ENCODE results near the gene TPM2. TPM values are rescaled to one million over a fixed set of nuclear protein-coding genes. Genes with fewer than 3 reads are reported as not detected.

Gene TPM2
- total and polyA plus RNA-seq, 2 donors from 2014 or later: 218 to 287 TPM

GRCh38 chr9:35686222-35687203 lies 3.2 kb downstream of the TPM2 start:
- Histone ChIP-seq H3K36me3 (ENCODE audit: control insufficient read depth in 2 of 3, insufficient read depth in 3 of 3, low read length in 3 of 3) (peaks cover 0 to 2% (median 0%) of the 10 kb centered on the region in 3 donors), H3K27me3 (ENCODE audit: control insufficient read depth, insufficient read depth, low read length) (no peaks in the 10 kb centered on the region), H3K4me3 (ENCODE audit: low read length in 3 of 3) (peak overlapping the region in 1 of 3 donors; percentile 25), H3K4me1 (ENCODE audit: control insufficient read depth in 2 of 3, insufficient read depth in 2 of 3, low read depth in 1 of 3, low read length in 3 of 3) (peaks cover 0 to 6% (median 0%) of the 10 kb centered on the region in 3 donors), H3K9ac (ENCODE audit: low read length in 3 of 3) (peak overlapping the region in 1 of 3 donors; percentile 19), H3K27ac (ENCODE audit: low read depth in 2 of 2, low read length in 2 of 2) (no peak overlapping the region), H3K9me3 (ENCODE audit: control insufficient read depth in 2 of 3, insufficient read depth in 1 of 3, low read length in 3 of 3) (no peaks in the 10 kb centered on the region)
- intact Hi-C loops (cut with DNase I): no loop called here
- no peak for FAIRE-seq
- DNase-seq: peak in 3 of 5 donors; percentile 19 to 44 (median 39)
- no peak for TF ChIP-seq CTCF (IDR thresholded peaks at IDR 0.05; ENCODE audit: borderline replicate concordance, extremely low read depth, insufficient read depth)

GRCh38 chr9:35685506-35685905 lies 4.2 kb downstream of the TPM2 start:
- TF ChIP-seq CTCF (IDR thresholded peaks at IDR 0.05; ENCODE audit: borderline replicate concordance, extremely low read depth, insufficient read depth): no peak
- intact Hi-C loops (cut with DNase I): no loop called here
- DNase-seq (peak in 1 of 5 donors; percentile 84), FAIRE-seq (no peak)
- Histone ChIP-seq H3K27ac (ENCODE audit: low read depth in 2 of 2, low read length in 2 of 2) (no peak overlapping the region), H3K36me3 (ENCODE audit: control insufficient read depth in 2 of 3, insufficient read depth in 3 of 3, low read length in 3 of 3) (peaks cover 0 to 2% (median 0%) of the 10 kb centered on the region in 3 donors), H3K9ac (ENCODE audit: low read length in 3 of 3) (no peak overlapping the region), H3K4me3 (ENCODE audit: low read length in 3 of 3) (no peak overlapping the region), H3K27me3 (ENCODE audit: control insufficient read depth, insufficient read depth, low read length) (no peaks in the 10 kb centered on the region), H3K4me1 (ENCODE audit: control insufficient read depth in 2 of 3, insufficient read depth in 2 of 3, low read depth in 1 of 3, low read length in 3 of 3) (peaks cover 0 to 6% (median 0%) of the 10 kb centered on the region in 3 donors), H3K9me3 (ENCODE audit: control insufficient read depth in 2 of 3, insufficient read depth in 1 of 3, low read length in 3 of 3) (no peaks in the 10 kb centered on the region)

GRCh38 chr9:35684921-35685320 lies 4.8 kb downstream of the TPM2 start:
- Histone ChIP-seq H3K9me3 (ENCODE audit: control insufficient read depth in 2 of 3, insufficient read depth in 1 of 3, low read length in 3 of 3) (no peaks in the 10 kb centered on the region), H3K4me3 (ENCODE audit: low read length in 3 of 3) (no peak overlapping the region), H3K27ac (ENCODE audit: low read depth in 2 of 2, low read length in 2 of 2) (no peak overlapping the region), H3K27me3 (ENCODE audit: control insufficient read depth, insufficient read depth, low read length) (no peaks in the 10 kb centered on the region), H3K9ac (ENCODE audit: low read length in 3 of 3) (no peak overlapping the region), H3K4me1 (ENCODE audit: control insufficient read depth in 2 of 3, insufficient read depth in 2 of 3, low read depth in 1 of 3, low read length in 3 of 3) (peaks cover 0 to 6% (median 0%) of the 10 kb centered on the region in 3 donors), H3K36me3 (ENCODE audit: control insufficient read depth in 2 of 3, insufficient read depth in 3 of 3, low read length in 3 of 3) (peaks cover 0 to 2% (median 0%) of the 10 kb centered on the region in 3 donors)
- intact Hi-C loops (cut with DNase I): no loop called here
- no peak for TF ChIP-seq CTCF (IDR thresholded peaks at IDR 0.05; ENCODE audit: borderline replicate concordance, extremely low read depth, insufficient read depth)
- DNase-seq: no peak
- no peak for FAIRE-seq

Data from kidney (tissue), 14 donors.